Activated T-cell treated with anti-CD3 and anti-CD28 coated beads for 4 hours (primary cell): ENCODE data around the gene C2CD2.

ENCODE experiments used
- DNase-seq: peaks from one replicate; pipeline ENCODE4 v3.0.0-alpha.2; 2020

The C2CD2 gene

DNA sequence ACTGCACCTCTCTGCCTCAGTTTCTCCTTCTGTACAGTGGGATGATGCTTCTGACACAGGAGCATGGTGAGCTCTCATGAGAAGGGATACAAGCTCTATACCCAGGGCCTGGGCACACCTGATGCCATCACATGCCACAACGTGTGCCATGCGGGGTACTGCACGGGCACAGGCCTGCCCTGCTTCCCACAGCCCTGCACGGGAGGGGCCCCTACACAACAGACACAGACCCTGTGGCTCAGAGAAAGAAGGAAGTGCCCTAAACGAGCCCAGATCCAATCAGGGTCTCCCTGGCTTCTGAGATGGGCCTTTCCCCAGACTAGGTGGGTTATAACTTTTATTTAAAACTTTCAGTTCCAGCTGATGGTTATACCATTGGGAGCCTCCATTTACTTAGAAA, 24.6 kb downstream of the C2CD2 start:
- DNase-seq: no peak

DNA sequence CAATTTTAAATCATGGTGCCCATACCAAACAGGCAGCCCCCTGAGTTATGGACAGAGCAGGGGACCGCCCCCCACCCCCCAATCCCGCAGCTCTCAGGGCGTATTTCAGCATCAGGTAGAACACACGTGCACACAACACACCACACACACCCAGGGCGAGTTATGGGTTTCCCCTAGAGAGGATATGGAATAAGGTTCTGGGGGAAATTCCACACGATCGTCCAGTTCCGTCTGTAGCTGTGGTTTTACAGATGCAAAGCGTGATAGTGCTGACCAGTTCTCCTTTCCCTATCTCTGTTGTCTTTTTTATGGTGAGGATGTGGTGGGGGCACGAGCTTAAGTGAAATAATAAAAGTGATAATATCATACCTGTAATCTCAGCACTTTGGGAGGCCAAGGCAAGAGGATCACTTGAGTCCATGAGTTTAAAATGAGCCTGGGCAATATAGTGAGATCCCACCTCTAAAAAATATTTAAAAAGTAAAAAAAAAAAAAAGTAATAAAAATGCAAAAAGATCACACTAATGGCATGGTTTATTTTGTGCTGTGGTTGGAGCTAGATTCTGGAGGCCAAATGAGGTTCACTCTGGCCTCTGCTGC, 25.1 kb downstream of the C2CD2 start:
- DNase-seq: no peak

DNA sequence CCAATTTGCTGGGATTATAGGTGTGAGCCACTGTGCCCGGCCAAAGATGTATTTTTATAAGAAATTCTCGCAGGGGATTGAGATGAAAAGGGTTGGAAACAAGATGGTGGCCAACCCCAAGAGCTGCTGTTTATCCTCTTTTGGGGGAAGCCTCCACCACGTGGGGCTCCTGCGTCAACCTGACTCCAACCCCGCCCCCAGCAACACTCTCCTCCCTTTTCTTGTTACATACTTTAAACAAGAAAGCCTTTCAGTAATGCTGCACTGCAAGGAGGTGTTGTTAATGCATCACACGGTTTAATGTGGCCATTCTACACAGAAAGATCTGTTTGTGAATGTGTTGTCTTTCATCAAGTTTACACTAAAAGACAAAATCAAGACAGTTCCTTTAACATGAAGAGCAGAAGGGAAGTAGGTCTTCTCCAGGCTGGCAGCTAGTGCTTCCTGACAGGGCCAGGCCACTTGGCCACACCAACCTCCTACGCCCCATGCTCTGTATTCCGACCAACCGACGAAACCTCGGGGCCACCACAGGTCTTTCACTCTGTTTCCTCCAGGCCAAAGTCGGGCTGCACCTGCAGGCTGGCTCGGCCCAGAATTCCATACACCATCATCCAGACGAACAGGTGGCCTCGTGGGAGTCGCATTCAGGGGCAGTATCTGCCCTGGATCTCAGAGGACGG, 25.9 kb downstream of the C2CD2 start:
- no peak for DNase-seq

DNA sequence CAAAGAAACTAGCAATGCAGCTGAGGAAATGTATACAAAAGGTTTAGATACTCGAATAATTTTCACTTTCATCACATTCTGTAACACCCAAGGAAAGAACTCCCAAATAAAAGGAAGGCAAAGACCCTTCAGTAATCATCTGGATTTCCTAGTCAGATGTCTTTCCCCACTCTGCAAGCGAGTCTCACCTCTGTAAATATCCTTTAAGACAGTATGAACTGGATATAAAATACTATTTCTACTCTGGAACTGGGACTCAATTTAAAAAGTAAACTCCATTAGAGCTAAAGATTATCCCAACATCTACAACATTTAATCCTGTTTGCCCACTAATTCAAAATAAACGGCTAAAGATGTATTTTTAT, 27.0 kb downstream of the C2CD2 start:
- DNase-seq: no peak

DNA sequence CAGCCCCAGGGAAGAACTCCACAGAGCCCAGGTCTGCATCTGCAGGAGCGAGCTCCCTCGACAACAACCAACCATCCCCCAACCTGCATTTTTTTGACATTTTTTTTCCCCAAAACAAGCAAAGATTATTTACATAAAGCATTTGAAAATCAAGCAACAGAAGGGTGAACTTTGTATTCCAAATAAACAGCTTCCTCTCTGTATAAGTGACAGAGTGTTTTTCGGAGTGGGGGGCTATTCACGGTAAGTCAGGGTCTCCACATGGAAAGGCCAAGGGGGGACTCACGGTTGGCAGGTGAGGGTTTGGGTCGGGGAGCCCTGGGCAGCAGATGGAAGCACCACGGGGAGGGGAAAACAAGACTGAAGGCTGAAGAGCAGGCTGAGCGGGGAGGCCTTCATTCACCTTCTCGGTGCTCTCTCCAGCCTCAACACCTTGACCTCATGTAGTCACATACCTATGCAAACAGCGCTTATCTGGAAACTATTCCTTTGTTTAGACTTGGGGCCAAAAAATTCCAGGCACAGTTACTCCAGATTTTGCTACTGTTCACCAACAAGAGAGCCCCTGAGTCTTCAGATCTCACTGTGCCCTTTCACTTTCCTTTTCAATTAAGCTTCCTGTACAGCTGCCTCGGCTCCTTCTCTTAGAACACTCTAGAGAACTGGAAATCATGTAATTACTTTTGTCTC, 27.6 kb downstream of the C2CD2 start:
- peak; percentile 18 for DNase-seq

DNA sequence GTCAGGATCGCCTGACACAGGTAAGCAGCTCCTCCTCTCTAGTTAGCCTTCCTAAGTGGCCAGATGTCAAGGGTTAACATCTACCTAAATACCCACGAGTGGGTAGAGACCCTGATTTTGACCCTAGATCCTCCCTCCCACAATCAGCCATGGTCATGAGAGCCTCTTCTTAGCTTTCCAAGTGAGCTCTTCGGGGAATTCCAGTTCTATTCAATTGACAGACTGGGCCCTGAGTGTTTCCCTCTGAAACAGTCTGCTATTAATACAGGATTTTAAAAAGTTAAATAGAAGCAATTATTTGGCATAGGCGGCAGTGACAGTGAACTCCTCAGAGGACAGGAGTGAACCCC, 28.1 kb downstream of the C2CD2 start:
- DNase-seq: no peak

DNA sequence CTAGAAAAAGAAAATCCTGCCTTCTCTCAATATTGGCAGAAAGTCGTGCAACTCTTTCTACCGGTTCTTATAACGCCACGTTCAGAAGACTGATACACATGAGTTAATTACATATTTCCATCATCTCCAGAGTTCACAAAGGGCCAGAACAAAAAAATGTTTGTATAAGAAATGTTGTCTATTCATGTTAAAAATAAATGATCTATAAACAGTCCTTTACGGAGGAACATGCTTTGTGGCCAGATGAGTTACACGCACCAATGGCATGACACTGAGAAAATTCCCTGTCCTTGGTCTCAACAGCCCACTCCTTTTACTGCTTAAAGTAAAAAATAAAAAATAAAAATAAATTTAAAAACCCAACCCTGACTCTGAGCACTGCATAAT, 29.5 kb downstream of the C2CD2 start:
- no peak for DNase-seq

DNA sequence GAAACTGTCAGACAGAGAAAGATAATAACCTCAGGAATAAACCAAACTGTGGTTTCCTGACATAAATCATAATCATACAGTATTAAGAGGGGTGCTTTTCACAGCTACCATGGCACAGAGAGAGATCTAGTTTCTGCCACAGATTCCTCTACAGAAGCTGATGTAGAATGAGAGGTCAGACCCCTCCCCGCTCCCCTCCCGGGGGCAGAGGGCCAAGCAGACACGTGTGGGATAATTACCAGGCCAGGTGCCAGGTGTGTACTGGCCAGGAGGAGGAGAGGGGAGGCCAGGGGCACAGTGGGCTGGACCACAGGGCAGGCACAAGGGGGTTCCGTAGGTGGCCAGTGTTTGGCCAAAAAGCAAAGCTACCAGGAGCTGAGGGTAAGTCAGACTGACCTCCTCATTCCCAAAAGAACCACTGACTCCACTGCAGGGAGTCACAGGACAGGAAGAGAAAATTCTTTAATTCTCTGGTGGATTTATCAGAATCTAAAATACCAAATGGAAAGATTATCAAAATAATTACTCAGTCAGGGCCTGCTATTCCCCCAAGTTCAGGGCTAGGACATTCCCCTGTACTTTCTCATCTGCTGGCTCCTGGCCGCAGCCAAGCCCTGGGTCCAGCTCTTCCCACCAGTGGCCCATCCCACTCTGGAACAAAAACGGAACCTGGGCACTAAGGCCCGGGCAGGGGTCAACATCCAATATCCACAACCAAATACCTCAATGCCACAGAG, 30.0 kb downstream of the C2CD2 start:
- no peak for DNase-seq

DNA sequence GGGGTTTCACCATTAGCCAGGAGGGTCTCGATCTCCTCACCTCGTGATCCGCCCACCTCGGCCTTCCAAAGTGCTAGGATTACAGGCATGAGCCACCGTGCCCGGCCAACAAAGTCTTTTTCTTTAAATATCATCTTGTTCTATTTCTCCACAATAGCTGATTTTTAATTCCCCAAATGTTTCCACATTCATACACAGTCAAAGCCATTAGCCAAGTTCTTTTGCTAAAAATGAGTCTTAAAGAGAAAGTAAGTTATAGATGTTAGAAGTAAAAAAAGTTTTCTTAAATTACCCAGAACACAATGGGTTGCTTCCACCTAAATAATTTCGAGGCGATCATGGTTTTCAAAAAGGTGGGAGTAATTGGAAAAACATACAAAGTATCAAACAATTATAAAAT, 30.6 kb downstream of the C2CD2 start:
- DNase-seq: no peak

DNA sequence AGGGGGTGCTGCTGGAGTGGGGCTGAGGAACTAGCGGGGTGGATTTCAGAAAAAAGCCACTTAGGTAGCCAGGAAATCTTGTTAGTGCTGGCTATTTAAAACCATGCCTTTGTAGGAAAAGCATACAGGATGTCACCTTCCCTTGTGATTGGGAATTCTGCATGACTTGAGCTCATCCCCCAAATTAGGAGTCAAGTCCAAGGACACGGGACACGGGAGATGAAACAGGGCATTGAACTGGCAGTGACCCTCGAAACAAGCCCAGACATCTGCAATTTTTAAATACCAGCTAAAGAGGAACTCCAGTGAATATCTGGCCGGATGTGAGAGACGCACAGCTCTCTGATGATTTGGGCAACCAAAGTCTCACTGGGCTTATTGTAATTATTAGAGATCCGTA, 32.8 kb downstream of the C2CD2 start:
- DNase-seq: no peak

DNA sequence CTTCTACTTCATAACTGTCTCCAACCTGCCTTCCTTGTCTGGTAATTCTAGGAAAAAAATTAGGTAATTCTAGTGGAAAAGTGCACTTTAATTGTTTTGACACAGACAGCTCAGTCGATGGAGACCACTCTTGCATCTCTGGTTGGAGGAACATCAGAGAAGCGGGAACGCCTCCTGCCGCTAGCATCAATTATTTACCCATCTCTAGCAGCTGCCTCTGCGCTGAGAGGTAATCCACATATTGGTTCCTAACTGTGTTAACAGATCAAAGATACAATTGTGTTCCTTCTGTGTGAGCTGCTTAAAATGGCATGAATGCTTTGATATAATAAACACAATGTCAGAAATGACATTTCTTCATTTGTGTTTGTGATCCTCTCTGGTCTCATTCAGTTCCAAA, 33.3 kb downstream of the C2CD2 start:
- DNase-seq: no peak

DNA sequence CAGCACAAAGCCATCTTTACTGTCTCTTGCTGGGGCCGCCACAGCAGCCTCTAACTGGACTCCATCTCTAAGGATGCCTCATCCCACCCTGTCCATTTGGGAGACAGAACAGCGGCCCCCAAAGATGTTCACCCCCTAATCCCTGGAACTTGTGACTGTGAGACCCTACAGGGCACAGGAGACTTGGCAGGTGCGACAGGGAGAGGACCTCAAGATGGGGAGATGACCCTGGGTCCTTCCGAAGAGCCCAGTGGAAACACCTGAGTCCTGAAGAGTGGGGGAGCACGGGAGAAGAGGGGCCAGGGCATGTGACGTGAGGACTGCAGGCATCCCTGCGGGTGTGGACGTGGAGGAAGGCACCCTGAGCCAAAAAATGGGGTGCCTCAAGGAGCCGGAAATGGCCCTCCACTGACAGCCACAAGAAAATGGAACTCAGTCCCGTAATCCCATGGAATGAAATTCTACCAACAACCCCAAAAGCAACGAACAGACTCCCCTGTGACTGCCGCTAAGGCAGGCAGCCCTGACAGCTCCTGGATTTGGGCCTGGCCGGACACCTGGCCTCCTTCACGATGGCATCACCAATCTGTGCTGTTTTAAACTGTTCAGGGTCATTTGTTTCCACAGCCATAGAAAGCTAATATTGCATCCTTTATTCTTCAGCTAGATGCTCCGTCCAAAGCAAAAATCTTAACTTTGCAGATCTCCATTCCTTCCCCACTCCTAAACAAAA, 34.0 kb downstream of the C2CD2 start:
- no peak for DNase-seq

DNA sequence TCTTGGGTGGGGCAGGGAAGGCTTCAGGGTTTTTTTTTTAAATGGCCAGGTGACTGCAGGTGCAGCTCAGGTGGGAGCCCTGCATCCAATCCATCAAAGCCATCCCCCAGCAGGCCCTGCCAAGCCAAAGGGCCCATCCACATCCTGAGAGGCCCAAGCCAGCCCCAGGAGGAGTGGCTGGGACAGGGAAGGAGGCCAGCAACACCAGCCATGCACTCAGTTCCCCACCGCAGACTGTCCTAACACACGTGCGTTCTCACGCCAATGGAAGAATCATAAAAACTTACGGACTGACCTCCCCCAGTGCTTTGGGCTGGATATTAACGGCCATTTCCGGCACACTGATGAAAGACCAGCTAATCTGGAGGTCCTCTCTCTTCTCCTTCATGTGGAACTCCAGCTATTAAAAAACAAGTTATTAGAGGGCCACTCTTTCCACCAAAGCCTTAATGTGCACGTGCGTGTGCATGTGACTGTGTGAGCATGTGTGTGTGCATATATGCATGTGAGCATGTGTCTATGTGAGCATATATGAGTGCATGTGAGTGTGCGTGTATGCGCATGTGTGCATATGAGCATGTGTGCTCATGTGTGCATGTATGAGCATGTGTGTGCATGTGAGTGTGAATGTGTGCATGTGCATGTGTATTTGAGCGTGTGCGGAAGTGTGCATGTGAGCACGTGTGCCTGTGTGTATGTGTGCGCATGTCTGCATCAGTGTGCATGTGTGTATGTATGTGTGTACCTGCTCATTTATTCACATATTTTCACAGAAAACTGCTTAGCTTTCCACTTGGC, 35.1 kb downstream of the C2CD2 start:
- no peak for DNase-seq

DNA sequence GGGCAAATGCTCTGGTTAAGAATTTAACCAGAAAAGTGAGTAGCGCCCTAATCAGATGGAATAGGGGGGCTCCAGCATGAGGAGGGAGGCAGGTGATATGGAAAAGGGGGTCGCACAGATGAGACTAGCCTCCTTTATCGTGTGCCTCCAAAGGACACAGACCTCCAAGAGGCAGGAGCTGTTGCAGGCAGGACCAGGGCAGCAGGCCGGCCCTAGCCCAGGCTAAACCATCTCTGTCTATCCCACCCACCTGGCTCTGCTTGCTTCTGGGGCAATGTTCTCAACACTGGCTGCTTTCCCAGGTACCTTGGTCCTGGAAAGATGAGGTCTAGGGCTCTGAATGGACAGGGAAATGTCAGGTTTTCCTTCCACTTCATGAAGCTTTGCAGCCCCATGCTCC, 36.3 kb downstream of the C2CD2 start:
- no peak for DNase-seq

DNA sequence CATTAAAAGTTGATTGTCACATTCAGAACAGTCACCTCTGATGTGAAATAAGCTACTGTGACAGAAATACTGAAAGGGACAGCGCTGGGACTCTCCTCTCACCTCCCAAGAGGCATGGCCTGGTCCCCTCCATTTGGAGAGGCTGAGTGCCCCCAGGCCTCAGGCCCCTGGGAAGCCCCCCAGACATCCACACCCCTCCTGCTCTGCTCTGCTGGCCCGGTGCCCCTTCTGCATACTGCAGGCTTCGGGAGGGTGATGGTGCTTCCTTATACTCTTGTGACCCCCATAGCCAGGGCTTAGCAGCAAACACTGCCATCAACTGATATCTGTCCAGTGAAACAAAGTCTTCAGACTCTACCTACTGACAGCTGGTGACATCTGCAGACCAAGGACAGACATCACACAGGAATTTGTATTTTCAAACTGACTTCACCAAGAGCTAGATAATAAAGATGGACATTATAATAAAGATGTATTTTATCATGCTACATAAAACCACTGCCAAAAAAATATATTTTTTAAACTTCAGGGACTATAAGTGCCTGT, 36.9 kb downstream of the C2CD2 start:
- no peak for DNase-seq

DNA sequence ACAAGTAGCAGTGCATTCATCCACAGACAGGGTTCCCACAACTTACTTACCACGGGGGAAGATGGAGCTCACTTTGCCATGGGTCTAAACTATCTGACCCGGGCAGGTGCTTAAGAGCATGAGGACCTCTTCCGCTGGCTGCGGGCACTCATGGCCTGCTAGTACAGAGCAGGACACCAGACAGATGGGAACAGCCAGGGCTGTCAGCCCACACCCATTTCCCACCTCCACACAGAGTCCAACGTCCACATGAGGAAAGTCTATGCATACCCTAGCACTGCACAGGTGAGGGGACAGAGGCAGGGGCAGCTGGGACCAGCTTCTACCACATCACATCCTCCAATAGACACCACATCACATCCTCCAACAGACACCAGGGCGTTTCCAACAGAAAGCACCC, 38.9 kb downstream of the C2CD2 start:
- DNase-seq: no peak

DNA sequence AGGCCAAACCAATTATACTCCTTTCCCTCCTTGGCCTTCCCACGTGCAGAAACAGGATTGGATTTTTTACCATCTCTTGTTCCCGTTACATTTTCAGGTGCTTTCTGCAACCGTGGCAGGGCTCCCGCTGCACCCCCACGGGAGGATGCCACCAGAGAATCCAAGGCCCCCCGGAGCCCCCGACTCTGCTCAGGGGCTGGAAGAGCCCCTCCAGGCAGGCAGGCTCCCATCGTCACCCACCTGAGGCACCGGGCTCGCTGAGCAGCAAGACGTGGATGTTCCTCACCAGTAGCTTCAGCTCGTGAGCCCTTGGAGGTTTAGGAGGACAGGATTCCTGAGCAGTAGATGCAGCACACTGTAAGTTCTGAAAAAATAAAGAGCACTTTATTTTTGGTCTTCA, 39.5 kb downstream of the C2CD2 start:
- no peak for DNase-seq

DNA sequence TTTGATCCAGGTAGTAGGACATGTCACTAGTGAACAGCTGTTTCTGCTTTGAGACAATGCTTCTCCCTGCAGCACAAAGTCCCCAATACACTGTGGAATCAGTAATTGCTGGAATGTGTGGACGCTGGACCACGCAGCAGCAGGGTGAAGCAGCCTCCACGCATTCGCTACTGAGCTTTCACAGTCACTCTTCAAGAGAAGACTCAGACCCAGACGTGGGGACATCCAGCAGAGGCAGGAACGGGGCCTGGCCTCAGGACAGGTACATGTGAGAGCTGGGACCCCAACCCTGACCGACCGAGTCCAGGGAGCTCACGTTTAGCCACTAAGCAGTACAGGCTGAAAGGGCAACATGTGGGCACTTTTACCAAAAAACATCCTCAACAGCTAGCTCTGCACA, 40.6 kb downstream of the C2CD2 start:
- no peak for DNase-seq

DNA sequence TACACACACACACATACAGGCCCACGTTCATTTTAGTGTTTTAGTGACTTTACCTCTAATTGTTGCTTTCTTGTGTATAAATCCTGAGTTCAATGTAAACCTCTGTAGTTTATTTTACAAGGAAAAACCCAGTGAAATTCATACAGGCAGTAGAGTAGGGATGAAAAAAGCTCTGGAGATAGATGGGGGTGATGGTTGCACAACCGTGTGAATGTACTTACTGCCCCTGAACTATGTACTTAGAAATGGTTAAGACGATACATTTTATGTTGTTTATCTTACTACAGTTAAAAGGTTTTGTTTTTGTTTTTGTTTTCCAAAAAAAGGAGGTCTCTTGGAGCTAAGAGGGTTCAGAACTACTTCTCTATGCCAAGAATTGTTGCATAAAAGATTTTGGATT, 45.0 kb downstream of the C2CD2 start:
- no peak for DNase-seq

DNA sequence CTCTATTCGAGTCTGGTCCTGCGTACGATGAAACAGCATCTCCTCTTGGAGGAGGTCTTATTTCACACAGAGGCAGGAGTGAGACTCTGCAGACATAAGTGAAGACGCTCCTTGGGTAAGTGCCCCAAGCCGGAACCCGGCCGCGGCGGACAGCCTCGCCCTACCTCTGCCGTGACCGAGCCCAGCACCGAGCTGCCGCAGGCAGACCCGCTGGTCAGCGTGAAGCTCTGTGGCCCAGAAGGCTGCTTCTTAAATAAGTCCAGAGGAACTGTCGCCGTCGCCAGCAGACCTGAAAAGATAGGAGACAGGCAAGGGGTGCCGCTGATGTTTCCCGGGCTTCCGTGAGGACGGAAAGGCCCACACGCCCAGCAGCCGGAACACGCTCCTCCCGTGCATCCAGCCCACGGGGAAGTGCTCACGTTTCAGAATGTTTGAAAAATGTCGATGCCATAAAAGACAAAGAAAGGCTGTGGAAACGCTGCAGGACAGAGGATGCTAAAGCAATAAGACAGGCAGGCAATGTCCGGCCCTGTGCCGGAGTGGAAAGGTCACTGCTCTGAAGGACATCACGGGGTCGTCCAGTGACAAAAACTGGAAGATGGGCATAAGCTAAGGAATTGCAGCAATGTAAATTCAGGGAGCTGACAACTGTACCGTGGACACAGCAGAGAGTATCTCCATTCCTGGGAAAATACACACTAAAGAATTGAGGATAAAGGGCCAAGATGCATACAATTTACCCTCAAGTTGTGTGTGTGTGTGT, 46.1 kb downstream of the C2CD2 start:
- no peak for DNase-seq

DNA sequence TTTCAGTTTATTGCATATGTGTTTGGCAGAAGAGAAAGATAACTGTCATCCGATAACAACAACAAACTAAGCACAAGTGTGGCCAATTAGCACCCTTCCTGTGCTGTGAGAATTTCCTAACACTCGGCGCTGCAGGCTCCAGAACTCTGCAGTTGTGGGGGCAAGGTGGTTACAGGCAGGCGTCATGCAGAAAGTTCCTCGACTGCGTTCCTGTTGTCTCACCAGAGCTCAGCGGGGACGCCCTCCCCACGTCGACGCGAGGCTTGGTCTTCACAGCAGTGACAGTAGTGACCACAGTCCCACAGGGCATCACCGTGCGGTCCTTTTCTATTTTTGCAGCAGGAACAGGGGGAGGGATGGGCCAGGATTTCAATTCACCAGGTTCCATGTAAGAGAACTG, 47.0 kb downstream of the C2CD2 start:
- DNase-seq: no peak
